SK-N-SH (cell line): Measurements from ENCODE around the gene KLHDC8A.

Source experiments
- CHD2 ChIP-seq: fragments of 150-350 bp; IDR thresholded peaks from 2 replicates; pipeline ENCODE4 v1.6.1; 2018; ENCODE audit warnings: low read length; ENCODE audit not compliant: partially characterized antibody
- GABPA ChIP-seq: IDR thresholded peaks from 2 replicates; pipeline ENCODE4 v1.4.0; 2012; ENCODE audit warnings: low read depth, mild to moderate bottlenecking
- JUND ChIP-seq: IDR thresholded peaks from 2 replicates; pipeline ENCODE4 v1.4.0; 2012
- MAX ChIP-seq: IDR thresholded peaks from 2 replicates; pipeline ENCODE4 v1.4.0; 2012; ENCODE audit warnings: low read depth
- POLR2AphosphoS5 ChIP-seq: IDR thresholded peaks from 2 replicates; pipeline ENCODE4 v1.6.1; 2012; ENCODE audit warnings: low read depth, low read length
- RFX5 ChIP-seq: IDR thresholded peaks from 2 replicates; pipeline ENCODE4 v1.6.1; 2012; ENCODE audit warnings: mild to moderate bottlenecking, improper control_type of control experiment, low read length
- RXRA ChIP-seq: IDR thresholded peaks from 2 replicates; pipeline ENCODE4 v1.4.0; 2012; ENCODE audit warnings: low read depth, mild to moderate bottlenecking, borderline replicate concordance
- TAF1 ChIP-seq: IDR thresholded peaks from 2 replicates; pipeline ENCODE4 v1.6.1; 2012; ENCODE audit warnings: low read depth, mild to moderate bottlenecking, low read length, moderate library complexity, borderline replicate concordance
- TCF12 ChIP-seq: IDR thresholded peaks from 2 replicates; pipeline ENCODE4 v1.4.0; 2012
- YY1 ChIP-seq: IDR thresholded peaks from 2 replicates; pipeline ENCODE4 v1.4.0; 2012; ENCODE audit warnings: low read depth, mild to moderate bottlenecking
- TF ChIP-seq, protein P1 (sequence below): IDR thresholded peaks from 2 replicates; pipeline ENCODE4 v1.6.1; 2012; ENCODE audit warnings: mild to moderate bottlenecking, low read depth, low read length, moderate library complexity
- TF ChIP-seq, protein P2 (sequence below): fragments of 200-600 bp; sonication (generic); IDR thresholded peaks from 2 replicates; pipeline ENCODE4 v1.6.1; 2017; ENCODE audit warnings: antibody characterized with exemption, mild to moderate bottlenecking, moderate library complexity
- TF ChIP-seq, protein P3 (sequence below): fragments of 150-350 bp; IDR thresholded peaks from 2 replicates; pipeline ENCODE4 v1.6.1; 2016; ENCODE audit warnings: mild to moderate bottlenecking, low read depth, low read length

DNA sequence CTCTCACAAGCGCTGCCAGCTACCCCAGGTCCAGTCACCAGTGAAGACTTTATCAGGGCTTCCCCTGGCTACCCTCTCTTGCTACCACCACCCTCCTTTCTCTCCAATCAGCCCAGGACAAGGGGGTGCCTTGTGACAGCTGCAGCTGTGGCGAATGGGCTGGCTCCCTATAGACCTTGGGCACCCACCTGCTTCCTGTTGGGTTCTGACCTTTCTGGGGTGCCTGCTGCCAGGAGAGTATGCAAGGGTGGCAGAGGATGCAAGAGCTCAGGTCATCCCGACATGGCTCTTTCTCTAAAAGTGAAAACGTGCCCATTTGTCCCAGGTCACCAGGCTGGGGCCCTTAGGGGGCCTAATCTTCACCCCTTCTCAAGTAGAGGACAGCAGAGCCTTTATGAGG is 6.6 kb downstream of the KLHDC8A start:
- TF ChIP-seq, protein P1, sequence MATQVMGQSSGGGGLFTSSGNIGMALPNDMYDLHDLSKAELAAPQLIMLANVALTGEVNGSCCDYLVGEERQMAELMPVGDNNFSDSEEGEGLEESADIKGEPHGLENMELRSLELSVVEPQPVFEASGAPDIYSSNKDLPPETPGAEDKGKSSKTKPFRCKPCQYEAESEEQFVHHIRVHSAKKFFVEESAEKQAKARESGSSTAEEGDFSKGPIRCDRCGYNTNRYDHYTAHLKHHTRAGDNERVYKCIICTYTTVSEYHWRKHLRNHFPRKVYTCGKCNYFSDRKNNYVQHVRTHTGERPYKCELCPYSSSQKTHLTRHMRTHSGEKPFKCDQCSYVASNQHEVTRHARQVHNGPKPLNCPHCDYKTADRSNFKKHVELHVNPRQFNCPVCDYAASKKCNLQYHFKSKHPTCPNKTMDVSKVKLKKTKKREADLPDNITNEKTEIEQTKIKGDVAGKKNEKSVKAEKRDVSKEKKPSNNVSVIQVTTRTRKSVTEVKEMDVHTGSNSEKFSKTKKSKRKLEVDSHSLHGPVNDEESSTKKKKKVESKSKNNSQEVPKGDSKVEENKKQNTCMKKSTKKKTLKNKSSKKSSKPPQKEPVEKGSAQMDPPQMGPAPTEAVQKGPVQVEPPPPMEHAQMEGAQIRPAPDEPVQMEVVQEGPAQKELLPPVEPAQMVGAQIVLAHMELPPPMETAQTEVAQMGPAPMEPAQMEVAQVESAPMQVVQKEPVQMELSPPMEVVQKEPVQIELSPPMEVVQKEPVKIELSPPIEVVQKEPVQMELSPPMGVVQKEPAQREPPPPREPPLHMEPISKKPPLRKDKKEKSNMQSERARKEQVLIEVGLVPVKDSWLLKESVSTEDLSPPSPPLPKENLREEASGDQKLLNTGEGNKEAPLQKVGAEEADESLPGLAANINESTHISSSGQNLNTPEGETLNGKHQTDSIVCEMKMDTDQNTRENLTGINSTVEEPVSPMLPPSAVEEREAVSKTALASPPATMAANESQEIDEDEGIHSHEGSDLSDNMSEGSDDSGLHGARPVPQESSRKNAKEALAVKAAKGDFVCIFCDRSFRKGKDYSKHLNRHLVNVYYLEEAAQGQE, result no peak
- TF ChIP-seq, protein P2, sequence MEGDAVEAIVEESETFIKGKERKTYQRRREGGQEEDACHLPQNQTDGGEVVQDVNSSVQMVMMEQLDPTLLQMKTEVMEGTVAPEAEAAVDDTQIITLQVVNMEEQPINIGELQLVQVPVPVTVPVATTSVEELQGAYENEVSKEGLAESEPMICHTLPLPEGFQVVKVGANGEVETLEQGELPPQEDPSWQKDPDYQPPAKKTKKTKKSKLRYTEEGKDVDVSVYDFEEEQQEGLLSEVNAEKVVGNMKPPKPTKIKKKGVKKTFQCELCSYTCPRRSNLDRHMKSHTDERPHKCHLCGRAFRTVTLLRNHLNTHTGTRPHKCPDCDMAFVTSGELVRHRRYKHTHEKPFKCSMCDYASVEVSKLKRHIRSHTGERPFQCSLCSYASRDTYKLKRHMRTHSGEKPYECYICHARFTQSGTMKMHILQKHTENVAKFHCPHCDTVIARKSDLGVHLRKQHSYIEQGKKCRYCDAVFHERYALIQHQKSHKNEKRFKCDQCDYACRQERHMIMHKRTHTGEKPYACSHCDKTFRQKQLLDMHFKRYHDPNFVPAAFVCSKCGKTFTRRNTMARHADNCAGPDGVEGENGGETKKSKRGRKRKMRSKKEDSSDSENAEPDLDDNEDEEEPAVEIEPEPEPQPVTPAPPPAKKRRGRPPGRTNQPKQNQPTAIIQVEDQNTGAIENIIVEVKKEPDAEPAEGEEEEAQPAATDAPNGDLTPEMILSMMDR, result no peak
- TF ChIP-seq JUND (no peak), TAF1 (no peak), MAX (no peak), GABPA (no peak), POLR2AphosphoS5 (no peak), TCF12 (no peak), YY1 (no peak), CHD2 (no peak), RFX5 (no peak), RXRA (no peak)
- TF ChIP-seq, protein P3, sequence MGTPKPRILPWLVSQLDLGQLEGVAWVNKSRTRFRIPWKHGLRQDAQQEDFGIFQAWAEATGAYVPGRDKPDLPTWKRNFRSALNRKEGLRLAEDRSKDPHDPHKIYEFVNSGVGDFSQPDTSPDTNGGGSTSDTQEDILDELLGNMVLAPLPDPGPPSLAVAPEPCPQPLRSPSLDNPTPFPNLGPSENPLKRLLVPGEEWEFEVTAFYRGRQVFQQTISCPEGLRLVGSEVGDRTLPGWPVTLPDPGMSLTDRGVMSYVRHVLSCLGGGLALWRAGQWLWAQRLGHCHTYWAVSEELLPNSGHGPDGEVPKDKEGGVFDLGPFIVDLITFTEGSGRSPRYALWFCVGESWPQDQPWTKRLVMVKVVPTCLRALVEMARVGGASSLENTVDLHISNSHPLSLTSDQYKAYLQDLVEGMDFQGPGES, result no peak
